Ishikawa (cell line): ENCODE results near the gene MED16.

Source experiments
- CEBPB ChIP-seq: IDR thresholded peaks from 2 replicates; pipeline ENCODE4 v1.6.1; 2012
- EP300 ChIP-seq: IDR thresholded peaks from 2 replicates; pipeline ENCODE4 v1.6.1; 2012; ENCODE audit warnings: borderline replicate concordance
- TEAD4 ChIP-seq: IDR thresholded peaks from 2 replicates; pipeline ENCODE4 v1.6.1; 2012
- YY1 ChIP-seq: IDR thresholded peaks from 2 replicates; pipeline ENCODE4 v1.6.1; 2012; ENCODE audit warnings: low read depth

DNA sequence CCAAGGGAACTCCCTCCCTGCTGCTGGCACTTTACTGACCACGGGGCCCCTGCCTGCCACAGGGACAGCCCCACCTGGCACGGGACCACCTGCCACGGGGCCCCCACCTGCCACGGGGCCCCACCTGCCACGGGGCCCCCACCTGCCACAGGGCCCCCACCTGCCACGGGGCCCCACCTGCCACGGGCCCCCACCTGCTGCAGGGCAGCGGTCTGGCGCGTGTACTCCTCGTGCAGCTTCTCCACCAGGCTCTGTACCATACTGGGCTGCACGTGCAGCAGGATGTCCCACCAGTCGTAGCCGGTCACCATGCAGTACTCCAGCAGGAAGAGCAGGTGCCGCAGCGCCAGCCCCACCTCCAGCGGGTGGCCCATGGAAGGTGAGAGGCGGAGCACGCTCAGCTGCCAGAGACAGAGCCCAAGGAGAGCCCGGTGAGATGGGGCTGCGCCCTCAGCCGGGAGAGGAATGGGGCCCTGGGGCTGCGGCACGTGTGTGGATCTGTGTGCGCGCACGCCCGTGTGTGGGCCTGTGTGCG is 16.1 kb downstream of the MED16 start:
- no peak for TF ChIP-seq CEBPB
- TF ChIP-seq TEAD4: no peak
- TF ChIP-seq EP300: no peak
- no peak for TF ChIP-seq YY1
